WTC11 (cell line): ENCODE measurements around the gene GPATCH3.

Source experiments
- ATF3 ChIP-seq: sonication (generic); formaldehyde crosslinking; conservative IDR thresholded peaks from 2 replicates; pipeline ENCODE4 v1.8.1; 2022; ENCODE audit warnings: mild to moderate bottlenecking, missing genetic modification reagents
- CTCF ChIP-seq: fragments of 200-600 bp; IDR thresholded peaks from 2 replicates; pipeline ENCODE4 v1.8.0; 2022; ENCODE audit warnings: antibody characterized with exemption
- JUN ChIP-seq: sonication (generic); formaldehyde crosslinking; IDR thresholded peaks from 2 replicates; pipeline ENCODE4 v1.8.0; 2023; ENCODE audit warnings: mild to moderate bottlenecking, missing genetic modification reagents
- NR3C1 ChIP-seq: sonication (generic); formaldehyde crosslinking; conservative IDR thresholded peaks from 2 replicates; pipeline ENCODE4 v1.8.1; 2023; ENCODE audit warnings: low read depth, mild to moderate bottlenecking, missing genetic modification reagents
- USF2 ChIP-seq: sonication (generic); formaldehyde crosslinking; IDR thresholded peaks from 2 replicates; pipeline ENCODE4 v1.8.1; 2023; ENCODE audit warnings: mild to moderate bottlenecking, missing genetic modification reagents, moderate library complexity

- TF ChIP-seq ATF3 (CRISPR knock-in tag): no peak
- TF ChIP-seq CTCF: no peak
- TF ChIP-seq USF2 (CRISPR knock-in tag): no peak
- TF ChIP-seq NR3C1 (CRISPR knock-in tag): no peak
- no peak for TF ChIP-seq JUN (CRISPR knock-in tag)
Measured at GRCh38 chr1:26912147-26912490, 11.9 kb upstream of the GPATCH3 start.
